OCI-M2 (cell line): Measurements from ENCODE around the gene PDE8A.

Experiments
- DNase-seq: peaks from one replicate; lab custom pipeline; 2025; ENCODE audit not compliant: unreplicated experiment; lab: John Stamatoyannopoulos, UW

PDE8A gene

DNA sequence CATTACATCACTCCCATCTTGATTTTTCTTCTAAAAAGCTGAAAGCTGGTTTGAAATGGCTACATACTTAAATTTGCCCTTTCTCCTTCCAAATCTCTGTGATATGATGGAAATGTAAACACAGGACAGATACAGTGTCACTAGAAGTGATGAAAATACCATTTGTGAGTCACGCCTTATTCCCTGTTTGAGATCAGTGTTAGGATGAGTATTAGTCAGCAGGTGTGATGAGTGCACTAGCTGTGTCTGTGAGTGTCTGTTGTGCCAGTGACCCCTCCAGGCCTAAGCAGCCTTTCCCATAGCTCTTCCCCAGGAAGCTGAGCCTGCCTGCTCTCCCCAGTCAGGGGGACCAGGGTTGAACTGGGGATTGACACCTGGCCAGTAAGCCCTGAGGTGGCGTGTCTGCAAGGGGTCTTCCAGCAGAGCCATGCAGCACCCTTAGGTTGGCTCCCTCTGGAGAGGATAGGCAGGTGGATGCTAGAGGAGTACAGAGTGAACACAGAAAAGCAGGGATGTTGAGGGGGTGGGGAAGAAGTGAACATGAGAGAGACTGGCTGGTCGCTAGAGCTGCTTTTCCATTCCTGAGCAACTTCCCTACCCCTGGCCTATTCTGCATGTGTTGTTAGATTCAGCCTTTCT, 92.0 kb downstream of the PDE8A start:
- DNase-seq: no peak

DNA sequence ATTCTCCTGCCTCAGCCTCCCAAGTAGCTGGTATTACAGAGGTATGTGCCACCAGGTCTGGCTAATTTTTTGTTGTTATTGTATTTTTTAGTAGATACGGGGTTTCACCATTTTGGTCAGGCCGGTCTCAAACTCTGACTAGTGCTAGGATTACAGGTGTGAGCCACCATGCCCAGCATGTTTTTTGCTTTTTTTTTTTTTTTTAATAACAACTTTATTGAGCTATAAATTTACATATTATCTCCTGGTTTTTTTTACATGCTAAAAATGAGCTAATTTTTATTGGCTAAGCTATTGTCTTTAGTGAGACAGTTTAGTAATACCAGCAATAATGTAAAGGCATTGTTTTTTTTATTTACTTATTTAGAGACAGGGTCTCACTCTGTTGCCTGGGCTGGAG, 105.2 kb downstream of the PDE8A start:
- no peak for DNase-seq

DNA sequence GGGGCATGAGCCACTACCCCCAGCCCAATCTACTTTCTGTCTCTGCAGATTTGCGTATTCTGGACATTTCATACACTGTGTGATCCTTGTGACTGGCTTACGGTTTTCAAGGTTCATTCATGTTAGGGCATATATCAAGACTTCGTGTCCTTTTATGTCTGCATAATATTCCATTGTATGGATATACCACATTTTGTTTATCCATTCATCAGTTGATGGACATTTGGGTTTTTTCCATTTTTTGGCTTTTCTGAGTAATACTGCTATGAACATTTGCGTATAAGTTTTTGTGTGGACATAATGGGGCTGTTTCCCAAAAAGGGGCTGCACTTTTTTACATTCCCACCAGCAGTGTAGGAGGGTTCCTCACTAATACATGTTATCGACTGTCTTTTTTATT, 106.6 kb downstream of the PDE8A start:
- no peak for DNase-seq

DNA sequence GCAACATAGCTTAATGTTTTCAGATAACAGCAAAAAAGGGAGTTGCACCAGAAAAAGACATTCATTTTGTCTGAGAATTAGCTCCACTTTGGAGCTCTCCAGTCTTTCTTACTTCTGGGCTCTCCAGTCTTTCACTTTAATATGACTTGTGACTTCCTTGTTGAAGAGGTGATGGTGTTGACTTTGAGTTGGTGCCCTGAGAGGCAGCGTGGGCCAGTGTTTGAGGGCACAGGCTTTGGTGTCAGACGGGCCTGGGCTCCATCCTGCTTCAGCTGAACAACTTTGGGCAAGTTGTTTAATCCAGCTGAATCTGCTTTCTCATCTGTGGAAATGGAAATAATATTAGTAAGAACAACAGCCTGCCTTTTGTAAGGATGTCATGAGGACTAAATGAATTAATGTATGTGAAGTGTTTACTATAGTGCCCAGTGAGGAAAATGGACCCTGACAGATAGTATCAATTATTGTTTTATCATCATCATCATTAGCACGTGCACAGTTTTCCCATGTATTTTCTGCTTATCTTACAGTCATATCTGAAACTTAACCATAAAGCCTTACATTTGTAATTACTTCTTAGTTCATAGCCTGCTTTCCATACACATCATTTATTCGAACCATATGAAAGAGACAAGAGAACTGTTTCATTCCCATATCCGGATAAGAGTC, 108.4 kb downstream of the PDE8A start:
- DNase-seq: no peak

DNA sequence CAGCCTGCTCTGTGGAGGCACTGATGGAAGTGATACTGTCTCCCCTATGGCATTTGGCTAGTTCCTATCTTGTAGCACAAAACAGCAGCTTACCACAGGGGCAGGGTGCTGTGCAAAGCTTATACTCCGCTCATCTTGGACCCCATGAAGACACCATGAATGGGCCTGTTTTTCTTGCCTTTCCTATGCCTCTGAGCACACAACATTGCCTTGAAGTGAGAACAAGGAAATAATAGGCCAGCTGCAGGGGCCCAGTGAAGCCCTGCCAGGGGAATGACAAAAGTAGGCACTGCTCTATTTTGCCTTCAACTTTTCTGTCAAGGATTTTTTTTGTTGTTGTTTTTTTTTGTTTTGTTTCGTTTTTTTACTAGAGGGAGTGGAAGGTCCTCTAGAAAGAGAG, 110.3 kb downstream of the PDE8A start:
- DNase-seq: no peak

DNA sequence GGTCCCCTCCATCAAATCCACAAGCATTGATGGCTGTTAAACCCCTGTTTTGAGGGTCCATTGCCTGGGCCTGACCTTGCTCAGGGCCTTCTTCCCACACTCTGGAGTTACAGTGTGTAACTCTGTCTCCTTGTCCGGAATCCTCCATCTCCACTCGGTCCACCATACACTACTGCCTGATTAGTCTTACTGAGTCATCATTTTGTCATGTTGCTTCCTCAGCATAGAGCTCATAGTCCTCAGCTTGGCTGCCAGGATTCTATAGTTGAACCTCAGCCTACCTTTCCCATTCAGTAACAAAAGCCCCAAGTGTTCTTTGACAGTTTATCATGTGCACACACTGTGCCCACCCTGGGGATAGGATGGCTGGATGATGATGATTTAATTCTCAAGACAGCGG, 113.0 kb downstream of the PDE8A start:
- DNase-seq: no peak

DNA sequence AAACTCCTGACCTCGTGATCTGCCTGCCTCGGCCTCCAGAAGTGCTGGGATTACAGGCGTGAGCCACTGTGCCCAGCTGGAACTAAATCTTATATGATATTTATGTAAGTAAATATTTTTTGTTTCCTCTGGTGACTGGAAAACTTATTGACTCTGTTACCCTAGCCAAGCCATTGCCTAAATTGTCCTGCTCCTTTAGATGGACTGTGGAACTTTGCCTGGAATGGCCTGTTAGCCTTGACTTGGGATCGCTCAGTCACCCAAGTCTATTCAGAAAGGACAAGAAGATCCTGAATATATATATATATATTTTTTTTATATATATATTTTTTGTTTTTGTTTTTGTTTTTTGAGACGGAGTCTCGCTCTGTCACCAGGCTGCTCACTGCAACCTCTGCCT, 113.9 kb downstream of the PDE8A start:
- DNase-seq: no peak

DNA sequence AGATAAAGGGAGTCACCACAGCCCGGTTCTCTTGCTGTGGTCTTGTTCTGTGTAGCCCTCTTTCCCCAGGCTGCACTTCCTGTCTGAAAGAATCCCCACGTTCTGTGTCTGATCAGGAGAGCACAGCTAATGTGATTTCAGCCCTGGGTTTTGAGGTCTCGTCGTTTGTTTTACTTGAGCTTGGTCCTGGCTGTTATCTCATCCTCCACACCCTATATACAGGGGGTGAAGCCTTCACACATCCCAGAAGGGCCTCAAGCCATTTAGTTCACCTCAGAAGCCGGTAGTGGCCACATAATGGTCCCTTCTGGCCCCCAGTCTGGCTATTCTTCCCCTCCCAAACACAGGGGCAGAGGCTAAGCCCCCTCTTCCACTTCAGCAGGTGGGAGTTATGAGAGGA, 115.6 kb downstream of the PDE8A start:
- DNase-seq: no peak

DNA sequence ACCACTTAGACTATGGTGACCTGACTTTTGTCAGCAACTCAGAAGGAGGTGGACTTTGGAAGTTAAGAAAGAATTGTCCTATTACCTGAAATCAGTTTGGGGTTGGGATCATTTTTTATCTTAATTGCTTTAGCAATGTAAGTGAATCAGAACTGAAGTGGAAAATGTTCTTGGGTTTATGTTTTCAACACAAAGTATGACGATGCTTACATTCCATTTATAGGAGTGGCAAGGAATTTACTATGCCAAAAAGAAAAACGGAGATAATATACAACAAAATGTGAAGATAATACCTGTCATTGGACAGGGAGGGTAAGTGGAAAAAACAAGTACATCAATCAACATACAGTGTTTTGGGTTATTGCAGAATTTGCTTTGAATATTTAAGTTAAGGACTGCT, 116.1 kb downstream of the PDE8A start:
- no peak for DNase-seq

DNA sequence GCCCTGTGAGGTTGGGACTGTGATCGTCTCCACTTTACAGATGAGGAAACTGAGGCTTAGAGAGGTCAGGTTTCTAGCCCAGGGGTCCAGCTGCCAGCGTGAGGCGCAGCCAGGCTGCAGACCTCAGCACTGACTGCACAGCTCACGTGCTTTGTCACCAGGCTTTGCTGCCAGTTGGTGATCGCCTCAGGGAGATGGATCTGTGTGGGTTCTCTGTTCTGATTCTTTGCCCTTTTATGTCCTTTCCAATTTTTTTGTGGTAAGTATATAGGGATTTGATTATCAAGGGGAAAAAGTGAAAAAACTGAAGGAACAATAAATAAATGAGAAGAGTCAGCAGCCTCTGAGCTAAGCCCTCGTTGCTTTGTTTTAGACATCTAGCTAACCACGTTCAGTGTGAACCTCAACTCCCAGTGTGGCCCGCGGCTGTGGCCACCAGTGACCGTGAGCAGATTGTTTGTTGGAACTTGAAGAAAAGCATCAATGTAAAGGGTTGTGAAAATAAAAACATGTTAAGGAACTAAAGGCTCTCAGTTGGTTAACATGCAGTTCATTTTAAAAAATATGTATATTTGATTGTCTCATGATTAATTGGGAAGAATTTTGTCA, 117.6 kb downstream of the PDE8A start:
- no peak for DNase-seq

DNA sequence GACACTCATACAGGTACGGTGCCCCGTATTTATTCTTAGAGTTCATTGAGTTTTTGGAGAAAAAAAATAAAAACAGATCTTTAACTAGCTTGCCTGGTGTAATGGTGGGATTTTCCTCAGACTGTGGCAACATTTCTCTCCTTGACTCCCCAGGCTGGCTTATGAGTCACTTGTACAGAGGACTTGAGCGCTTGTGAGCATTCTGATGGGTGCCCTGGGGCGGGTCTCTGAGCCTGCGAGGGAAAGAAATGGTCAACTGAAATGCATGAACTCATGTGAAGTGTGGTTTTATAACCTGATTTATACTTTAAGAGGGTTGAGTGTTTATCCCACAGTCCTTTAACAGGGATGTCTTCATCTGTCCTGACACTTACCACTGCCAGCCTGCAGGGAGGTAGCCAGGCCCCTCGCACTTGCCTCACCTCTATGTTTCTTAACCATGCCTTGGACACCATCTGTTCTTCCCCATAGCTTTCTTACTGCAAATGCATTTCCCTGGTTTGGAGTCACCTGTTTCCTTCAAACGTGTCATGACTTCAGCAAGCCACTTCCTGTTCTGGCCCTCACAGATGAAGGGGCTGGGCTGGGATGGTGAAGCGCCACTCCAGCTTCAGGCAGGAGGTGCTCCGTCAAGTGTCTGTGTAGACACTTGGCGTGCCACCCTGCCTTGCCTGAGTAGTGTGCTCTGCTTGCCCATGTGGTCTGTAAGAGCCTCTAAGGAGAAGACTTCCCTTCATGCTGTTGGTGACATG, 118.7 kb downstream of the PDE8A start:
- DNase-seq: no peak

DNA sequence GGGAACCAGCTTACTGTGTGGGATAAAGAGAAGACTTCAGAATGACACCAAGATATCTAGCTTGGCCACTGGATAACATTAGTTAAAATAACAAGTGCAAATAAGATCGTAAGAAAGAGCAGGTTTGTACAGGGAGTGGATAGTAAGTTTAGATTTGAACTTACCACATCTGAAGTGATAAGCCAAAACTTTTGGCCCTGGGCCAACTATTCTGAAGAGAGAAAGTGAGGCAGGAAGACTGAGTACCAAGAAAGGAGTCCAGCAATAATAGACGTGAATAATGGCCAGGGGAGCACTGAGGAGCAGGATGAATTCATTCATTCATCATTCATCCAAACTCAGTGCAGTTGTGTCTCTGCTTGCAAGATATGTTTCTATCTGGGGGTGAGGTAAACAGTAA, 122.9 kb downstream of the PDE8A start:
- DNase-seq: no peak

DNA sequence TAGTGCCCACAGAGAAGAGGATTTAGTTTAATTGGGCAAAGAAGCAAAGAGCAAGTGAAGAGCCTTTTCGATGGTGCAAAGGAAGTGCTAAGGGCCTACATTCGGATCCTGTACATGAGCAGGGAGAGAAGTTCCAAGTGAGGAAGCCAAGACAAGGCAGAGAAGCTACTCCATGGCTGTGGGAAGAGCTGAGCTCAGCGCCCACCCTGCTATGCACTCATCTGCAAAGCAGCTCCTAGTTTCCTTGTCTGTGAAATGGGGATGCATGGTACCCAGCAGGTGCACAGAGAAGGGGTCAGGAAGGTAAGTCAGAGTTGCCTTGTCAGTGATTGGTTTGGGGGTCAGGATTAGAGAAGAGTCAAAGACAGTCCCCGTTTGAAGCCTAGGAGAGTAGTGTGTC, 126.5 kb downstream of the PDE8A start:
- no peak for DNase-seq

DNA sequence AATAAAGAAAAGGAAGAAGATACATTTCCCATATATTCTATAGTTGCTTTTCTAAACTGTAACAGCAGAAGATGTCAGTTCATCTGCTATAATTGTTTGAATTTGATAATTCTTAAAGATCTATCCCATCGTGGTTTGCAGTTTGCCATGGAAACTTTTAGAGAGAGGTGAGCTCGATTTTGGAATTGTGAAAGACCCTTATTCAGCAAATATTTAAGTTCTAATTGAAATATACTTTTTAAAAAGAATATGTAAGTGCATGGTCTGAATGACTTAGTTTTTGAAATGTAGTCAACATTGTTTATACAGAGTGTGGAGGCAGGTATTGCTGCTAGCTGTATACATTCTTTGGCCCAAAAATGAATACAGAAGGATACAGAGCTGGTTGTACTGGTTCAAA, 127.7 kb downstream of the PDE8A start:
- DNase-seq: no peak

DNA sequence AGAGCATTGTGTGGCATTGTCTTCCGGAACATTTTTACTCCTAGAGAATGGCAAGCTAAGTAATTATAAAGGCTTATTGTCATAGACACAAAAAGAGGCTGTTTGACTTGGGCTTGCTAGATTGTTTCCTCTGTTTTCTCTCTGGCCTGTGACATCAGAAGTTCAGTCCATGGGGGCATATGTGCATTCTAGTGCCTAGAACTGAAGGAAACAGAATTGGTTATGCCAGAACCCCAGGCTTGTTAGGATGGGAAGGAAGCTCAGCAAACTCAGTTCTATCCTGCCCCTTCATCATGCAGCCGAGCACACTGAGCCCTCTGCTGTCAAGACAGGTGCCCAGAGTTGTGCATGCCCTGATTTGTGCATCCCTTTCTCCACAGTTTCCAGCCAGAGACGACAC, 131.3 kb downstream of the PDE8A start:
- DNase-seq: no peak

DNA sequence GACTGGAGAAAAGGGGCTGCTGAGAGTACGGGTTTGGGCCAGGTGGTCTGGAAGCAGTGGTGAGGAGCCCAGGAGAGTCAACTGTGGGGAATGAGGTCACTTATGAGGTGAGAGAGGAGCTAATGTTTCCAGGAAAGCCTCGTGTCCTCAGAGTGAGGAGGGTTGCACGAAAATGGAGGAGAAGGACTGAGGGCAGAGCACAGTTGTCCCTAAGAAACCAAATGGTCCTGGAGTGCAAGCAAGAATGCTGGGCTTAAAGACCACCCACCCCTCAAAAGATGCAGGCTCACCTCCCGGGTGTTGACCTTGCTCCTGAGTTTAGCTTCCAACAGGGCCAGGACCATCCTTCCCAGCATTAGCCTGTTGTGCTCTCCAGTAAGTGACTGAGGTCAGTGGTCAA, 133.2 kb downstream of the PDE8A start:
- no peak for DNase-seq

DNA sequence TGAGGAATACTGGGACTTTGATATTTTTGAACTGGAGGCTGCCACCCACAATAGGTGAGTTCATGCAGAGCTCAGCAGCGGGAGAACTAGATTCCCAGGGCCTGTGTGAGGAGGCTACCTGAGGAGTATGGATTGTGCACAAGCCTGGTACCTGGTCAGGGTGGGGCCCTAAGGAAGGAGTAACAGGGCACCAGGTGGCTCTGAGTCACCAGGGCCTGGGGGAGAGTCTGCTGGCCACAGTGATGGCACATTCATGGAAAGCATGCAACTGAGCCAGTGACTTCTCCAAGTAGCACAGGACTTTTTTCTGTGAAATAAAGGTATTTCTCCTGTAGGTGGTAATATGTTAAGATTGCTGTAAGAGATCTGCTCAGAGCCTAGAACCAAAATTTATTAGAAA, 134.4 kb downstream of the PDE8A start:
- no peak for DNase-seq

DNA sequence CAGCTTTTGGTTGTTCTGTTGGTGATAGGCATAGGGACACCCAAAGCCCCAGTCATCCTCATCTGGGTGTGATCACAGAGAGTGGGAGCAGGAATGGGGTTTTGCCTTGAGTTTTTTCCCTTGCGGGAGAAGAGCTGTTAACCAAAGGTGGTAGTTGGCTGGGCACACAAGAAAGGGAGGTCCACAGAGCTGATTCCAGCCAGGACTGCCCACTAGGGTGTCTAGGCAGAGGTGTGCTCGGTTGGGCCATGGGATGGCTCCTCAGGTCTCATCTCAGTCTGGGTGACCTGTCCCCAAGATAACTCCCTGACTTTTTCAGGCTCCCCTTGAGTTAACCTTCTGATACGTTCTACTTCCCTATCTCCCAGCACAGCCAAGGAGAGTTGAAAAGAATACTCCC, 134.8 kb downstream of the PDE8A start:
- no peak for DNase-seq

DNA sequence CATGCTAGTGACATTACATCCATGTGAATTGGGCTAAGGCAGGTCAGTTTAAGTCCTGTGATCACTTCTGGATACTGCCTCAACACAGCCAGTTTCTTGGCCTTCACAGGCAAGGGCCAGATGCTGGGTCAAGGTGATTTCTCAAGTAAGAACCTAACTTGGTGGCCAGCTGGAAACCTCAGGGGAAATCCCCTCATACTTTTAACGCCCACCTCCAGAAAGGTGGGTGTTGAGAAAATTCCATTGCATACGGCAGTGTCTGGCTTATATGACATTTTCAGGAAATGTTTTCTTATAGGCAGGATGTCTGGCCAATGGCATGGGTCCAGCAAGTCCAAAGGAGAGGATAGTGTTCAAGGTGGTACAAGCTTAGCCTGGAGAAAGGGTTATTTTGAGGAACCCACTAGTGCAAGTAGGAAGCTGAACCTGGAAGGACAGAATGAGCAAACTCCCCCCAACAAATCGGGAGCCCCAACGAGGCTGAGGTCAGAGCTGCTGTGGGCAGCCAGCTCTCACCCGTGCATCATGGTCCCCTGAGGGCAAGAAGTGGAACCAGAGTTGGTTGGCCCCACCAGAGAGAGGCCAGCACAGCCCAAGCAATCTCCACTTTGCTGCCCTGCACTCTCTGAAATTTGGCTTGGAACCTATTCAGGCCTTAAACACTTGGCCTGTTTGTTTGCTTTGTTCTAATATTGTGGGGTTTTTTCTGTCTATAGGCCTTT, 135.4 kb downstream of the PDE8A start:
- DNase-seq: no peak

DNA sequence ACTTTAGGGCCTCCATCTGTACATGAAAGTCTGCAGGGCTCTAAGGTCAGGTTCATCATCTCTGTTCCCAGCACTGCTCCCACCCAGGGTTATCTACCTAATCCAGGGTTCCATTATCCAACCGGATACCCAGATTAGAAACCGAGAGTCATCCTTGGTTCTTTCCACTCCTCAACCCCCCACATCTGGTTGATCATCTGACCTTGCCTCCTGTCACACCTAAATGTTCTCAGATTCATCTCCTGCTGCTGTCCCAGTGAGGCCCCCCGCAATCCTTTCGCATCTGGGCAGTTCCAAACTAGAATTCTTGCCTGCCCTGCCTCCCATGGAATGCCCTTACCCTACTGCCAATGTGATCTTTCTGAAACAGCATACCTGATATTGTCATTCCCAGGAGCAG, 136.5 kb downstream of the PDE8A start:
- DNase-seq: no peak

DNA sequence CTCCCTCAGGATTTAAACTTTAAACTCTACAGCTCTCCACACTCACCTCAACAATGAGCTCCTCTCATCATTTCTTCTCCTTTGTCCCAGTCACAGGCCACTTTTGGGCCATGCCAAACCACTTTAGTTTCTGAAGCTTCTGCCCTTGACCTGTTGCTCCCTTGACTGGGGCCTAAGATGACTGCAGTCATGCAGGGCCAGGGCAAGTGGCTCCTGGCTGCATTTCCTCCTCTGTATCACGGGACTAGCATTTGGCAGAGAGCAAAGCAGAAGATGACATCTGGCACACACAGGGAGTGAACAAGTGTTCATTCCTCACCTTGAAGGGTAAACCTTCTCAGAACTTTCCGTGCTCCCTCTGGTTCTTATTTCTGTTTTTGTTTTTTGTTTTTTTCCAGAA, 136.9 kb downstream of the PDE8A start:
- no peak for DNase-seq
